GM19324 (cell line): ENCODE measurements around the gene MARS2.
"Not testable (repeated sequence)": the region's sequence is repeated elsewhere in the genome, so short reads cannot be mapped to it uniquely, and the experiment has no call there.

Experiments
- ATAC-seq: cut with Tn5 transposase; IDR thresholded peaks from one replicate; pipeline ENCODE4 v1.9.1; 2021; ENCODE audit warnings: mild to moderate bottlenecking, moderate library complexity; ENCODE audit not compliant: unreplicated experiment, low FRiP score

Gene MARS2

GRCh38 chr2:197705912-197706838, 1.0 kb downstream of the MARS2 start:
- ATAC-seq = no peak

- no peak for ATAC-seq
Measured at GRCh38 chr2:197706839-197707207, 1.7 kb downstream of the MARS2 start.

DNA sequence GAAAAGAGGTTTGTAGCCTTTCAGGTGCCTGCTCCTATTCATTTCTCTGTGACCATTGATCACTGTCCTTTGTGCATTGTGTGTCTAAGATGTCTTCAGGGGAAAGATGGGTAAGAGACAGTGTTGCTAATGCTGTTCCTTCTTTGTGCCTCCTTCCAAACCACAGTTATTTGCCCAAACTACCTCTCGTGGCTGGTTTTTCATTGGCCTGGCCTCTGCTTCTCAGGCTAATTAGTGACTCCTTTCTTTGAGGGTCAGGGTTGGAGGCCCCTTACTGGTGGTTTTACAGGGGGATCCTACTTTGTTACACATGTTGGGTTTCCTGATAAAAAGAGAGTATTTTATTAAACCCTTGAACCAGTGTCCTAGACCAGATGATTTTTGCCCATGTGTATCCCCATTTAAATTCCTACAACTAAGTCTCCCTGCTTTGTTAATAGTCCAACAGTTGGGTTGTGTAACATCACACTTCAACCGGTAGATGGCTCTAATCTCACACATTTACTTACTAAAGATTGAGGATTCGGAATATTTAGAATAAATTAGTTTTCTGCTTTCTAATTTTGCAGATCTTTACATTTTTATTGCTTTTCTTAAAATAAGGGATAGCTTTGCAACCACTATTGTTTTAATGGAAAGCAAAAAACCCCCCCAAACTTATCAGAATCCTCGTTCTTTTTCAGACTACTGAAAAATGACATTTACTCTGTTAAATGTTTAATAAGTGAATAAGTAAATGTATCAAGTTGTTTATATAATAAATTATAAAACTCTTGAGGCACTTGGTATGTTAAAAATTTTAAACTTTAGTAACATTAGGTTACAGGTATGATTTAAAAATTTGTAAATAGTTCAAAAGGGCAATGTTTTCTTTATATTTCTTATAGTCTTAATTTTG, 2.4 kb downstream of the MARS2 start:
- no peak for ATAC-seq

DNA sequence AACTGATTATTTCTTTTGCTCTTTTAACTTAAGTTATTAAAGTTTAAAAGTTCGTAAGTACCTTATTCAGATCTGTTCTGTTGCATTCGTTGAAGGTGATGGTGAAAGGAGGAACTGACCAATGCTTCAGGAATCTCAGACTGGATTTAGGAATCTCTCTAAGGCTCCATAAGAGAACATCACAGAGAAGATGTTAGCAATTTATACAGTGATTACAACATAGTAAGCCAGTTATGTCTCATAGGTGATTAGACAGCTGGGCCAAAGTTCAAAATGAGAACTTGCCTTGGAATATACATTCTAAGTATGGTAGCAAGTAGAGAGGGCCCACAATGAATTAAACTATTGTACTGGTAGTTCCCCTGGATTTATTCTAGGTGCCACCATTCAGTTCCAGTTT, 3.2 kb downstream of the MARS2 start:
- no peak for ATAC-seq

- ATAC-seq = not testable (repeated sequence)
Measured at GRCh38 chr2:197709140-197709539, 4.0 kb downstream of the MARS2 start.

- ATAC-seq = peak; percentile 64
Measured at GRCh38 chr2:197710424-197711042, 5.4 kb downstream of the MARS2 start.

DNA sequence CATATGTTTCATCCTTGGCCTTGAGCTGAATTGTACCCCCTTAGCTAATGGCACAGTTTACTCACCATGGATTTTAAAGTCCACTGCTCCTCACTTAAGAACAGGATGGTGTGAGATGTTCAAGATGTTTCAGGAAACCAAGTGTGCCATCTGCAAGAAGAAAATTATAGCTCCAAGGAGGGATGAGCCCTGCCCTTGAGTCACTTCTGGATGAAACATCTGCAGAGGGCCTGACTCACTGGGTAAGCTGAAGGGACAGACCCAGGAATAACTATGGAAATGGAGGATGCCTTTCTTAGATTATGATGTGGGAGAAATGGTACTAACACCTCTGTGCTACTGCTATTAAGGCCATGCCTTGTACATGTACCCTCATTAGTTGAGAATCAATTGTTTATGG, 6.4 kb downstream of the MARS2 start:
- ATAC-seq = no peak

- no peak for ATAC-seq
Measured at GRCh38 chr2:197713271-197713670, 8.1 kb downstream of the MARS2 start.

DNA sequence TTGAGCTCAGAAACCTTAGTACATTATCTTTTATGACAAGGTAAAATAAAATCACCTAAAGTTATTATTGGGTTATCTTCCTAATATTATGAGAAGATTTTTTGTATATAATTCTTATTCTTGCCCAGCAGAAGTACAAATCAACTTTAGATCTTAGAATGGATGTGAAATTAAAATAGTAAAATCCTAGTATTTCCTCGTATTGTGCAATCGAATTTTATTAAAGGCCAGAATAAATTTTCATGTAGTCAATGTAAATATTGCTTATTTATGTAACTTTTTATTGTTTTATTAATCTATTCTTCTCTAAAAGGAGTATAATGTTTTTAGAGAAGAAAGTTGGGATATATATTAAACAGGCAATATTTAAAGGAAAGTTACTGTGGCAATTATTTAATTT, 12.7 kb downstream of the MARS2 start:
- no peak for ATAC-seq

DNA sequence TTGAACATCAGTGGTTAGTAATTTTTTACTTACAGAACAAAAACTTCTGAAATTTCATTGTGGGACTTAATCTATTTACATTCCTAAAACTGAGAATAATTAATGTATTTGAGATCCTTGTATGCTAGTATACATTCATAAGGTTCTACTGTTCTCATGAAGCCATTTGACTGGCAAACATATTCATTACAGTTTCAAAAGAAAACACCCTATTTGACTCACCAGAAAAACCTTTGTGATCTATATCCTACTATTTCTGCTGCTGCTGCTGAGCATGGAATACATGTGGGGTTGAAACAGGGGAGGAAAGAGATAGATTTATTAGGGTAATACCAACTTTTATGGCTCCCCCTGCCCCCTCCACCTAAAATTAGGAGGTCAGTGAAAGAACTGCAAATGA, 21.8 kb downstream of the MARS2 start:
- ATAC-seq = no peak

DNA sequence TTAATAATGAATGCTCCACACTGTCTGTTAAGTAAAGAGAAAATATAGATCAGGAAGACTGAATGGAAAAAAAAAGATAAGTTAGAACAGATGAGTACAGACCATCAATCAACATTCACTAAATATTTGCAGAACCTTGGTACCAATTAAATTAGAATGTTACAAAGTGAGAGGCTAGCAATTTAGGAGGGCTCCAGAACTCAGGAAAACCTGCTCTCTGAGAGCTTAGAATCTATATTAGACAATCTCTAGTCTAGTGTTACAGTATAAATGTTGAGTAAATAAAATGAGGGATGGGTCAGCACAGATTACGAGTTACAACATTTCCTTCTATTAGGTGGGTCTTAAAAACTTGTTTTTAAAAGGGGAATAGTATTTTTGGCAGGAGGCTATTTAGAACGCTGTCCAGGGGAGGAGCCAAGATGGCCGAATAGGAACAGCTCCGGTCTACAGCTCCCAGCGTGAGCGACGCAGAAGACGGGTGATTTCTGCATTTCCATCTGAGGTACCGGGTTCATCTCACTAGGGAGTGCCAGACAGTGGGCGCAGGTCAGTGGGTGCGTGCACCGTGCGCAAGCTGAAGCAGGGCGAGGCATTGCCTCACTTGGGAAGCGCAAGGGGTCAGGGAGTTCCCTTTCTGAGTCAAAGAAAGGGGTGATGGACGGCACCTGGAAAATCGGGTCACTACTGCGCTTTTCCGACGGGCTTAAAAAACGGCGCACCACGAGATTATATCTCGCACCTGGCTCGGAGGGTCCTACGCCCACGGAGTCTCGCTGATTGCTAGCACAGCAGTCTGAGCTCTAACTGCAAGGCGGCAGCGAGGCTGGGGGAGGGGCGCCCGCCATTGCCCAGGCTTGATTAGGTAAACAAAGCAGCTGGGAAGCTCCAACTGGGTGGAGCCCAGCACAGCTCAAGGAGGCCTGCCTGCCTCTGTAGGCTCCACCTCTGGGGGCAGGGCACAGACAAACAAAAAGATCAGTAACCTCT, 23.7 kb downstream of the MARS2 start:
- ATAC-seq = not testable (repeated sequence)

- ATAC-seq = no peak
Measured at GRCh38 chr2:197740200-197740599, 35.0 kb downstream of the MARS2 start.
